GM23248 (cell line): ENCODE results near the gene UCKL1.

Experiments
- EZH2 ChIP-seq: fragments of 200-600 bp; sonication (generic); IDR thresholded peaks from 2 replicates; pipeline ENCODE4 v1.6.1; 2018; ENCODE audit warnings: antibody characterized with exemption, mild to moderate bottlenecking; ENCODE audit not compliant: insufficient read depth, poor library complexity, severe bottlenecking
- EZH2phosphoT487 ChIP-seq: fragments of 200-600 bp; sonication (generic); IDR thresholded peaks from 2 replicates; pipeline ENCODE4 v1.6.1; 2018; ENCODE audit warnings: antibody characterized with exemption, moderate library complexity, mild to moderate bottlenecking, low read depth; ENCODE audit not compliant: insufficient read depth

GRCh38 chr20:63968928-63969760 lies 12.9 kb upstream of the UCKL1 start:
- TF ChIP-seq EZH2phosphoT487, result no peak
- no peak for TF ChIP-seq EZH2
